ENCODE data around the gene NR5A2. TPM values are rescaled to one million over a fixed set of nuclear protein-coding genes. Genes with fewer than 3 reads are reported as not detected.

Gene NR5A2
- total RNA-seq, 2 donors from 2014 or later: 0.62 to 1.7 TPM

DNA sequence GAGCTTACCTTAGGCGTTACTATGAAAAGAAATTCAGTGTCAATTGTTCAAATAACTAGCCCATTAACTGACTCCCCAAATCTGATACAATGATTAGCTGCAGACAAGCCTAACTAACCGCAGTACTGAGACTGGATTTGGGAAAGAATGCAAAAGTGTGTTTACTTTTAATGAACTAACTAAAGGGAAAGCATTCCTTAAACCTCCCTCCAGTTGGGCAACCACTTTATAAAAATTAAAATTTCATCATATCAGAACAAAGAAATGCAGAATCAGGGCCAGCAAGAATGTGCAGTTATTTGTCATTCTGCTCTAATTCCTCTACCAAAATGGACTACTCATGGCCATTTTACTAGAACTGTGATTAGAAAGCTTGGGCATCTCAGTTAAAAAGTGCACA, 11.7 kb upstream of the NR5A2 start:
- Mint-ChIP-seq H3K36me3 (ENCODE audit: low read depth) (no peaks in the 10 kb centered on the region), H3K27ac (no peak overlapping the region), H3K4me3 (no peak overlapping the region), H3K4me1 (no peaks in the 10 kb centered on the region), H3K9me3 (no peaks in the 10 kb centered on the region), H3K27me3 (ENCODE audit: insufficient read depth) (no peaks in the 10 kb centered on the region)
- Histone ChIP-seq H3K27me3 (ENCODE audit: control insufficient read depth, insufficient read depth, low read length, poor library complexity, severe bottlenecking) (no peaks in the 10 kb centered on the region), H3K27ac (ENCODE audit: low read depth, low read length) (no peak overlapping the region), H3K9ac (ENCODE audit: extremely low read depth, low read length, poor library complexity, severe bottlenecking) (no peak overlapping the region), H3K4me1 (ENCODE audit: control insufficient read depth, insufficient read depth, low read length) (no peaks in the 10 kb centered on the region), H3K36me3 (ENCODE audit: control insufficient read depth, insufficient read depth, low read length) (no peaks in the 10 kb centered on the region), H3K4me3 (ENCODE audit: low read length) (no peak overlapping the region), H3K9me3 (ENCODE audit: control insufficient read depth, low read length) (no peaks in the 10 kb centered on the region)
- TF ChIP-seq, protein P1, sequence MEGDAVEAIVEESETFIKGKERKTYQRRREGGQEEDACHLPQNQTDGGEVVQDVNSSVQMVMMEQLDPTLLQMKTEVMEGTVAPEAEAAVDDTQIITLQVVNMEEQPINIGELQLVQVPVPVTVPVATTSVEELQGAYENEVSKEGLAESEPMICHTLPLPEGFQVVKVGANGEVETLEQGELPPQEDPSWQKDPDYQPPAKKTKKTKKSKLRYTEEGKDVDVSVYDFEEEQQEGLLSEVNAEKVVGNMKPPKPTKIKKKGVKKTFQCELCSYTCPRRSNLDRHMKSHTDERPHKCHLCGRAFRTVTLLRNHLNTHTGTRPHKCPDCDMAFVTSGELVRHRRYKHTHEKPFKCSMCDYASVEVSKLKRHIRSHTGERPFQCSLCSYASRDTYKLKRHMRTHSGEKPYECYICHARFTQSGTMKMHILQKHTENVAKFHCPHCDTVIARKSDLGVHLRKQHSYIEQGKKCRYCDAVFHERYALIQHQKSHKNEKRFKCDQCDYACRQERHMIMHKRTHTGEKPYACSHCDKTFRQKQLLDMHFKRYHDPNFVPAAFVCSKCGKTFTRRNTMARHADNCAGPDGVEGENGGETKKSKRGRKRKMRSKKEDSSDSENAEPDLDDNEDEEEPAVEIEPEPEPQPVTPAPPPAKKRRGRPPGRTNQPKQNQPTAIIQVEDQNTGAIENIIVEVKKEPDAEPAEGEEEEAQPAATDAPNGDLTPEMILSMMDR (conservative IDR thresholded peaks at IDR 0.05): no peak
- 100% methylated on average over 1 to 2 of the region's 2 CpGs for WGBS, 2 experiments (ENCODE audit: insufficient coverage in 1 of 2, insufficient read length in 1 of 2)
- DNase-seq: no peak

DNA sequence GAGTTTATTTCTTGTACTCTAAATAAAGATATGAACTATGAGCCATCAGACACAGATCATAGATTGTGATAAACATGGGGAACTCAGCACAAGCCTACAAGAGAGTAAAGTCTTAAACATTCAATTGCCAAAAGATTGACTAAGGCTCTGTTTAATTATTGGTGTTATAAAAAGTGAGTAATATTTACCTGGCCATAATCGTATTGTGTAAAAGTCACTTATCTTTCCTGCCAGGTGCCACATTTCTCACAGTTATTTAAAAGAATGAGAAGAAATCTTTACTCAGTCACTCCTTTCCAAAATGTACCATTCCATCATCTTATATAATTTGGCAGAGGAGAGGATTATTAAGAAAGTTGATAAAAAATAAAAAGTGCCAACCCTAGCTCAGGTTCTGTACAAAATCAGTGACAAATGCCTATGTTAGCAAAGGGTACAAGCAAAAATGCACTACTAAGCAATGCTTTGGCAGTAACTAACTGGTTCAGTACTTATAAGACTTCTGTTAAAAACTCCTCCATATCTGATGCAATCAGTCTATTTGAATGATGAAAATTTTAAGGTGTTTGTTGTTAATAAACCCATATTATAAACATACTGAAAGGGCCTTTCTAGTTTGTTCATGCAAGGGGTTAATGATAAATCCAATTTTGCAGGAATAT, 5.8 kb upstream of the NR5A2 start:
- H3K9ac ChIP-seq (ENCODE audit: extremely low read depth, low read length, poor library complexity, severe bottlenecking): no peak overlapping the region
- WGBS, 2 experiments (ENCODE audit: insufficient coverage in 1 of 2, insufficient read length in 1 of 2): 89% methylated on average over 1 of the region's 1 CpG; no CpG with 5 or more reads in 1 of the 2 experiments
- H3K4me3 ChIP-seq (ENCODE audit: low read length): no peak overlapping the region
- H3K36me3 ChIP-seq (ENCODE audit: control insufficient read depth, insufficient read depth, low read length): no peaks in the 10 kb centered on the region
- no peaks in the 10 kb centered on the region for H3K9me3 ChIP-seq (ENCODE audit: control insufficient read depth, low read length)
- DNase-seq: no peak
- Mint-ChIP-seq H3K4me1 (no peaks in the 10 kb centered on the region), H3K27ac (no peak overlapping the region), H3K4me3 (no peak overlapping the region), H3K27me3 (ENCODE audit: insufficient read depth) (peaks cover 4% of the 10 kb centered on the region), H3K36me3 (ENCODE audit: low read depth) (no peaks in the 10 kb centered on the region), H3K9me3 (no peaks in the 10 kb centered on the region)
- no peaks in the 10 kb centered on the region for H3K27me3 ChIP-seq (ENCODE audit: control insufficient read depth, insufficient read depth, low read length, poor library complexity, severe bottlenecking)
- TF ChIP-seq, protein P1 (conservative IDR thresholded peaks at IDR 0.05): no peak
- H3K4me1 ChIP-seq (ENCODE audit: control insufficient read depth, insufficient read depth, low read length): no peaks in the 10 kb centered on the region
- H3K27ac ChIP-seq (ENCODE audit: low read depth, low read length): no peak overlapping the region

DNA sequence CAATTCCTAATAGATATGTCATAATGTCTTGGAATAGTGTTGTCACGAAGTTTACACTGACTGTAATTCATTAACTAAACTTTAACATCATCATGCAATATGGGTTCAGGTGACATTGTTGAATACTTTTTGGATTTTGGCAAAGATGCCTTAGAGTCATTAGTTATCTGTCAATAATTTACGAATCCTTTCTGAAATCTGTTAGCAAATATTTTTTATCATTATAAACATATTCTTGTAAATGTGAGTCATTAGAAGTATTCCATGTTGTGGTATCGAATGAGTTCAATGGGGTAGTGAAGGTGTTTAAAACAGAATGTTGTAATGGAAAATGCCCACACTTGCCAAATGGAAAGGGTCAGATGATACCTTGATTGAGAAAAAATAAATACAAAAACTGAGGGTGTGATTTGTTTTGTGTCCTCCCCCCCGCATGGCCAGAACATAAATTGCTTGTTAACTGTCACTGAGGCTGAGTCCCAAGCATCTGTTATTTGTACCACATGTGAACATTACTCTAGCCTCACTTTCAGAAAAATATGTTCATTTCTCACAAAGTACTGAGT, 5.2 kb upstream of the NR5A2 start:
- no peaks in the 10 kb centered on the region for H3K36me3 Mint-ChIP-seq (ENCODE audit: low read depth)
- H3K27me3 ChIP-seq (ENCODE audit: control insufficient read depth, insufficient read depth, low read length, poor library complexity, severe bottlenecking): no peaks in the 10 kb centered on the region
- no peak overlapping the region for H3K27ac Mint-ChIP-seq
- no peak overlapping the region for H3K9ac ChIP-seq (ENCODE audit: extremely low read depth, low read length, poor library complexity, severe bottlenecking)
- 87 to 100% methylated on average over 1 to 3 of the region's 4 CpGs for WGBS, 2 experiments (ENCODE audit: insufficient coverage in 1 of 2, insufficient read length in 1 of 2)
- no peak overlapping the region for H3K4me3 Mint-ChIP-seq
- no peak overlapping the region for H3K4me3 ChIP-seq (ENCODE audit: low read length)
- H3K27ac ChIP-seq (ENCODE audit: low read depth, low read length): no peak overlapping the region
- H3K4me1 Mint-ChIP-seq: no peaks in the 10 kb centered on the region
- TF ChIP-seq, protein P1 (conservative IDR thresholded peaks at IDR 0.05): no peak
- no peaks in the 10 kb centered on the region for H3K4me1 ChIP-seq (ENCODE audit: control insufficient read depth, insufficient read depth, low read length)
- H3K36me3 ChIP-seq (ENCODE audit: control insufficient read depth, insufficient read depth, low read length): no peaks in the 10 kb centered on the region
- no peak for DNase-seq
- H3K9me3 ChIP-seq (ENCODE audit: control insufficient read depth, low read length): no peaks in the 10 kb centered on the region
- H3K9me3 Mint-ChIP-seq: no peaks in the 10 kb centered on the region
- H3K27me3 Mint-ChIP-seq (ENCODE audit: insufficient read depth): peaks cover 4% of the 10 kb centered on the region
